ENCODE results near the gene MTA1. TPM values are rescaled to one million over a fixed set of nuclear protein-coding genes. Genes with fewer than 3 reads are reported as not detected.

The MTA1 gene
- total and polyA plus RNA-seq, 10 of the 15 experiments (the other 5 are each of a cell fraction or from before 2014, with no cell fraction given), result 0.14 to 162 (median 30.6) TPM

DNA sequence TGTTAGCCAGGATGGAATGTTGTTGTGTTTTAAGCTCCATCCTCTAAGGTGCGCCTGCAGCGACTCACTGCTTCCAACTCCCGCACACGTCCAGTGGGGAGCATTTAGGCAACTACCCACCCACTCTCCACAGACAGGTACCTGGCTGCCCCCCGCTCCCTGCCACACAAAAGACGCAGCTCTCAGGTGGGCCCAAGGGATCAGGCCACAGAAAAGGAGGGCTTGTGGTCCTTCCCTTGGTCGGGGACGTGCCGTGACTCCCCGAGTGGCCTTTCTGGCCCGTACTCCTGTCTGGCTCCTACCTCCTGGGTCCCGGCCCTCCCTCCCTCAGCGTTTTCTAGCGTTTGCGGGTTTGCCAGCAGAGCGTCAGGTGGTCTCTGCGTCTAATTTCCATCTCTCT, 87.6 kb downstream of the MTA1 start:
- H2AFZ ChIP-seq (ENCODE audit: control insufficient read depth, low read depth, low read length), result no peak overlapping the region
- no peak for ATAC-seq
- H4K20me1 ChIP-seq (ENCODE audit: control insufficient read depth, insufficient read depth), result no peaks in the 10 kb centered on the region
- no peak overlapping the region for H3K4me3 ChIP-seq
- intact Hi-C loops (cut with micrococcal nuclease; ENCODE audit: unreplicated experiment) (no loop called here), in situ Hi-C loops (cut with MboI) (no loop called here)
- whole genome bisulfite sequencing (ENCODE audit: insufficient coverage, insufficient replicate concordance, low lambda C conversion rate, missing lambda C conversion rate), result 43% methylated on average over 17 of the region's 17 CpGs
- no peak overlapping the region for H3K4me2 ChIP-seq (ENCODE audit: control insufficient read depth, insufficient read depth)
- ChIA-PET RAD21 (ENCODE audit: unreplicated experiment) (no interaction called here), CTCF (no interaction called here), SMC1A (ENCODE audit: uncharacterized antibody, unreplicated experiment) (no interaction called here), POLR2A (no interaction called here)
- no peaks in the 10 kb centered on the region for H3K4me1 ChIP-seq (ENCODE audit: control insufficient read depth, insufficient read depth, low read length)
- no TSS peak for BruUV-seq (replicated peaks)
- DNase-seq (ENCODE audit: low read depth, low spot score), result no peak
- H3K79me2 ChIP-seq (ENCODE audit: control insufficient read depth, insufficient read depth, low read length), result no peaks in the 10 kb centered on the region
- H3K9me3 ChIP-seq (replicated peaks; ENCODE audit: control insufficient read depth, insufficient read depth, low read length), result no peaks in the 10 kb centered on the region
- no peak for FAIRE-seq
- H3K9ac ChIP-seq (ENCODE audit: control insufficient read depth, insufficient read depth, low read length), result no peak overlapping the region
- H3K27me3 ChIP-seq (replicated peaks in 1 of 2; ENCODE audit: control insufficient read depth in 2 of 2, insufficient read depth in 2 of 2, low read length in 1 of 2), result peaks cover 1 to 3% of the 10 kb centered on the region in 2 experiments; a peak in 1 of 4 replicates
- H3K36me3 ChIP-seq (ENCODE audit: control insufficient read depth in 2 of 2, insufficient read depth in 2 of 2, low read length in 1 of 2), result no peaks in the 10 kb centered on the region
- no peak overlapping the region for H3K27ac ChIP-seq (ENCODE audit: control insufficient read depth, insufficient read depth)
- TF ChIP-seq CHD4 (IDR thresholded peaks at IDR 0.05) (no peak), TARDBP (IDR thresholded peaks at IDR 0.05; ENCODE audit: borderline replicate concordance) (no peak), RELA (IDR thresholded peaks at IDR 0.05; ENCODE audit: borderline replicate concordance, partially characterized antibody) (no peak), POU2F2 (IDR thresholded peaks at IDR 0.05; ENCODE audit: borderline replicate concordance, low read depth, low read length) (no peak), HDAC2 (IDR thresholded peaks at IDR 0.05) (no peak), CHD2 (IDR thresholded peaks at IDR 0.05; ENCODE audit: borderline replicate concordance, low read depth, low read length) (no peak), ZBED1 (IDR thresholded peaks at IDR 0.05; ENCODE audit: borderline replicate concordance) (no peak), MEF2B (IDR thresholded peaks at IDR 0.05; ENCODE audit: partially characterized antibody, poor library complexity, severe bottlenecking) (no peak), NRF1 (conservative IDR thresholded peaks at IDR 0.05; ENCODE audit: low read depth, low read length) (no peak), HDAC6 (IDR thresholded peaks at IDR 0.05; ENCODE audit: unreplicated experiment) (no peak)
- TF ChIP-seq, protein P1, sequence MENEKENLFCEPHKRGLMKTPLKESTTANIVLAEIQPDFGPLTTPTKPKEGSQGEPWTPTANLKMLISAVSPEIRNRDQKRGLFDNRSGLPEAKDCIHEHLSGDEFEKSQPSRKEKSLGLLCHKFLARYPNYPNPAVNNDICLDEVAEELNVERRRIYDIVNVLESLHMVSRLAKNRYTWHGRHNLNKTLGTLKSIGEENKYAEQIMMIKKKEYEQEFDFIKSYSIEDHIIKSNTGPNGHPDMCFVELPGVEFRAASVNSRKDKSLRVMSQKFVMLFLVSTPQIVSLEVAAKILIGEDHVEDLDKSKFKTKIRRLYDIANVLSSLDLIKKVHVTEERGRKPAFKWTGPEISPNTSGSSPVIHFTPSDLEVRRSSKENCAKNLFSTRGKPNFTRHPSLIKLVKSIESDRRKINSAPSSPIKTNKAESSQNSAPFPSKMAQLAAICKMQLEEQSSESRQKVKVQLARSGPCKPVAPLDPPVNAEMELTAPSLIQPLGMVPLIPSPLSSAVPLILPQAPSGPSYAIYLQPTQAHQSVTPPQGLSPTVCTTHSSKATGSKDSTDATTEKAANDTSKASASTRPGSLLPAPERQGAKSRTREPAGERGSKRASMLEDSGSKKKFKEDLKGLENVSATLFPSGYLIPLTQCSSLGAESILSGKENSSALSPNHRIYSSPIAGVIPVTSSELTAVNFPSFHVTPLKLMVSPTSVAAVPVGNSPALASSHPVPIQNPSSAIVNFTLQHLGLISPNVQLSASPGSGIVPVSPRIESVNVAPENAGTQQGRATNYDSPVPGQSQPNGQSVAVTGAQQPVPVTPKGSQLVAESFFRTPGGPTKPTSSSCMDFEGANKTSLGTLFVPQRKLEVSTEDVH (IDR thresholded peaks at IDR 0.05; ENCODE audit: low read depth, partially characterized antibody), result no peak
- TF ChIP-seq, protein P2, sequence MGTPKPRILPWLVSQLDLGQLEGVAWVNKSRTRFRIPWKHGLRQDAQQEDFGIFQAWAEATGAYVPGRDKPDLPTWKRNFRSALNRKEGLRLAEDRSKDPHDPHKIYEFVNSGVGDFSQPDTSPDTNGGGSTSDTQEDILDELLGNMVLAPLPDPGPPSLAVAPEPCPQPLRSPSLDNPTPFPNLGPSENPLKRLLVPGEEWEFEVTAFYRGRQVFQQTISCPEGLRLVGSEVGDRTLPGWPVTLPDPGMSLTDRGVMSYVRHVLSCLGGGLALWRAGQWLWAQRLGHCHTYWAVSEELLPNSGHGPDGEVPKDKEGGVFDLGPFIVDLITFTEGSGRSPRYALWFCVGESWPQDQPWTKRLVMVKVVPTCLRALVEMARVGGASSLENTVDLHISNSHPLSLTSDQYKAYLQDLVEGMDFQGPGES (IDR thresholded peaks at IDR 0.05), result no peak
- TF ChIP-seq, protein P3, sequence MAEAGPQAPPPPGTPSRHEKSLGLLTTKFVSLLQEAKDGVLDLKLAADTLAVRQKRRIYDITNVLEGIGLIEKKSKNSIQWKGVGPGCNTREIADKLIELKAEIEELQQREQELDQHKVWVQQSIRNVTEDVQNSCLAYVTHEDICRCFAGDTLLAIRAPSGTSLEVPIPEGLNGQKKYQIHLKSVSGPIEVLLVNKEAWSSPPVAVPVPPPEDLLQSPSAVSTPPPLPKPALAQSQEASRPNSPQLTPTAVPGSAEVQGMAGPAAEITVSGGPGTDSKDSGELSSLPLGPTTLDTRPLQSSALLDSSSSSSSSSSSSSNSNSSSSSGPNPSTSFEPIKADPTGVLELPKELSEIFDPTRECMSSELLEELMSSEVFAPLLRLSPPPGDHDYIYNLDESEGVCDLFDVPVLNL (IDR thresholded peaks at IDR 0.05; ENCODE audit: low read depth, low read length), result no peak
- TF ChIP-seq, protein P4, sequence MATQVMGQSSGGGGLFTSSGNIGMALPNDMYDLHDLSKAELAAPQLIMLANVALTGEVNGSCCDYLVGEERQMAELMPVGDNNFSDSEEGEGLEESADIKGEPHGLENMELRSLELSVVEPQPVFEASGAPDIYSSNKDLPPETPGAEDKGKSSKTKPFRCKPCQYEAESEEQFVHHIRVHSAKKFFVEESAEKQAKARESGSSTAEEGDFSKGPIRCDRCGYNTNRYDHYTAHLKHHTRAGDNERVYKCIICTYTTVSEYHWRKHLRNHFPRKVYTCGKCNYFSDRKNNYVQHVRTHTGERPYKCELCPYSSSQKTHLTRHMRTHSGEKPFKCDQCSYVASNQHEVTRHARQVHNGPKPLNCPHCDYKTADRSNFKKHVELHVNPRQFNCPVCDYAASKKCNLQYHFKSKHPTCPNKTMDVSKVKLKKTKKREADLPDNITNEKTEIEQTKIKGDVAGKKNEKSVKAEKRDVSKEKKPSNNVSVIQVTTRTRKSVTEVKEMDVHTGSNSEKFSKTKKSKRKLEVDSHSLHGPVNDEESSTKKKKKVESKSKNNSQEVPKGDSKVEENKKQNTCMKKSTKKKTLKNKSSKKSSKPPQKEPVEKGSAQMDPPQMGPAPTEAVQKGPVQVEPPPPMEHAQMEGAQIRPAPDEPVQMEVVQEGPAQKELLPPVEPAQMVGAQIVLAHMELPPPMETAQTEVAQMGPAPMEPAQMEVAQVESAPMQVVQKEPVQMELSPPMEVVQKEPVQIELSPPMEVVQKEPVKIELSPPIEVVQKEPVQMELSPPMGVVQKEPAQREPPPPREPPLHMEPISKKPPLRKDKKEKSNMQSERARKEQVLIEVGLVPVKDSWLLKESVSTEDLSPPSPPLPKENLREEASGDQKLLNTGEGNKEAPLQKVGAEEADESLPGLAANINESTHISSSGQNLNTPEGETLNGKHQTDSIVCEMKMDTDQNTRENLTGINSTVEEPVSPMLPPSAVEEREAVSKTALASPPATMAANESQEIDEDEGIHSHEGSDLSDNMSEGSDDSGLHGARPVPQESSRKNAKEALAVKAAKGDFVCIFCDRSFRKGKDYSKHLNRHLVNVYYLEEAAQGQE (IDR thresholded peaks at IDR 0.05; ENCODE audit: low read depth, low read length), result no peak
